ENCODE measurements around the gene CBFA2T3.

Gene CBFA2T3

DNA sequence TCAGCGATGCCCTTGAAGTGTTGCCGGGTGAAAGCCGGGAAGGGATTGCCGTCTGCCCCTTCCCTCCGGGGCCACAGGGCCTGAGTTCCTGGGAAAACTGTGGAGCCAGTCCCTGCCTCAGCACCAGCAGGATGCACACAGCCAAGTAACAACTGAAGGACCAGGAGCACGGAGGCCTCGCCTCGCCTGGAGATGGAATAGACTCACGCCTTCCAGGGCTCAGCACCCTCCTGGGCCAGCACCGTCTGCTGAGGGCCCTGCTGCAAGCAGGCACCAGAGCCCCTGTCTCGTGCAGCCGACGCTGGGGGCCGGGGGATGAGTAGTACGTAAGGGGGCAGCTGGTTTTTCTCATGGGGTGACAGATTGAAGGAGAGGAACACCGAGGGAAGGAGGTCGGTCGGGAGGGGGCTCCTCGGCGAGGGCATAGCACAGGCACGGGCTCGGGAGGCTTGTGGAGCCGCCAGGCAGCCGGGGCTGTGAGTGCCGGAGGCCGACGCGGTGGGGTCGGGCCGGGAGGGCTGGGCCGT, 6.4 kb downstream of the CBFA2T3 start:
- H3K27ac ChIP-seq = no peak overlapping the region
- TF ChIP-seq, protein P1, sequence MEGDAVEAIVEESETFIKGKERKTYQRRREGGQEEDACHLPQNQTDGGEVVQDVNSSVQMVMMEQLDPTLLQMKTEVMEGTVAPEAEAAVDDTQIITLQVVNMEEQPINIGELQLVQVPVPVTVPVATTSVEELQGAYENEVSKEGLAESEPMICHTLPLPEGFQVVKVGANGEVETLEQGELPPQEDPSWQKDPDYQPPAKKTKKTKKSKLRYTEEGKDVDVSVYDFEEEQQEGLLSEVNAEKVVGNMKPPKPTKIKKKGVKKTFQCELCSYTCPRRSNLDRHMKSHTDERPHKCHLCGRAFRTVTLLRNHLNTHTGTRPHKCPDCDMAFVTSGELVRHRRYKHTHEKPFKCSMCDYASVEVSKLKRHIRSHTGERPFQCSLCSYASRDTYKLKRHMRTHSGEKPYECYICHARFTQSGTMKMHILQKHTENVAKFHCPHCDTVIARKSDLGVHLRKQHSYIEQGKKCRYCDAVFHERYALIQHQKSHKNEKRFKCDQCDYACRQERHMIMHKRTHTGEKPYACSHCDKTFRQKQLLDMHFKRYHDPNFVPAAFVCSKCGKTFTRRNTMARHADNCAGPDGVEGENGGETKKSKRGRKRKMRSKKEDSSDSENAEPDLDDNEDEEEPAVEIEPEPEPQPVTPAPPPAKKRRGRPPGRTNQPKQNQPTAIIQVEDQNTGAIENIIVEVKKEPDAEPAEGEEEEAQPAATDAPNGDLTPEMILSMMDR (conservative IDR thresholded peaks at IDR 0.05) = no peak
- no peak for TF ChIP-seq ZFX (IDR thresholded peaks at IDR 0.05)

DNA sequence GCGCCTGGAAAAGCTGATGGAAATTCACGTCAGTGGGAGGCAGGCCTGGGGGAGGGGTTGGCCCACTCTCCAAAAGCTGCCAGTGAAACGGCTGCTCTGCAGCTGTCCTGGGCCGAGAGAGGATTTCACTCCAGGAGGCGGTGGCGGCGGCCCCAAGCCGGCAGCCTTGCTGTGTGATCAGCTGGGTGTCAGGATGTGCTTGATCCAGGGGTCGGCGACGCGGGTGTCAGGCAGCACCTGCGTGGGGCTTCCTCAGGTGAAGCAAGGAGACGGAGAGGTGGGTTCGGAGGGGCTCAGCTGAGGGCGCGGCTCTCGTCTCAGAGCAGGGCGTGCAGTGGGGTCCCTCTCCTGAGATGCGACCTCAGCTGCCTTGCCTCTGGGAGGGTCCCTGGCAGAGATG, 7.0 kb downstream of the CBFA2T3 start:
- TF ChIP-seq ZFX (IDR thresholded peaks at IDR 0.05) = no peak
- TF ChIP-seq, protein P1 (conservative IDR thresholded peaks at IDR 0.05) = no peak
- H3K27ac ChIP-seq = no peak overlapping the region

DNA sequence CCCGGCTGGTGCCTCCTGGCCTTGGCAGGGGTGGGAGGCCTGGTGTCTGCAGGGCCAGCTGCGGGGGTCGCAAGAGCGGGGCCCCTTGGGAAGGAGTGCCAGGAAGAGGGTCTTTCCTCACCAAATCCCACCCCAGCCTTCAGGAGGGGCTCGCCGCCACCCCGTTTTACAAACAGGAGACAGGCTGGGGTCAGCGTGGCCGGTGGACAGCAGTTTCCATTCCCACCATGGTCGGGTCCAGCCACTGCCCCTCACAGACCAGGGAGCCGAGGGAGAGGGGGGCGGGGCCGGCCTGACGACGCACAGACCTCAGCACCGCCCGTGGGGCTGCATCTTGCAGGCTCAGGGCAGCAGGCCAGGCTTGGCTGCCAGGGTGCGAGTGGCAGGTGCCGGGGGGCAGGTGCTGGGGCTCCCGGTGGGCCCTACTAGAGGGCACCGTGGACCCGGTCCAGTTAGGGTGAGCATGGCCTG, 7.6 kb downstream of the CBFA2T3 start:
- no peak for TF ChIP-seq ZFX (IDR thresholded peaks at IDR 0.05)
- H3K27ac ChIP-seq = no peak overlapping the region

DNA sequence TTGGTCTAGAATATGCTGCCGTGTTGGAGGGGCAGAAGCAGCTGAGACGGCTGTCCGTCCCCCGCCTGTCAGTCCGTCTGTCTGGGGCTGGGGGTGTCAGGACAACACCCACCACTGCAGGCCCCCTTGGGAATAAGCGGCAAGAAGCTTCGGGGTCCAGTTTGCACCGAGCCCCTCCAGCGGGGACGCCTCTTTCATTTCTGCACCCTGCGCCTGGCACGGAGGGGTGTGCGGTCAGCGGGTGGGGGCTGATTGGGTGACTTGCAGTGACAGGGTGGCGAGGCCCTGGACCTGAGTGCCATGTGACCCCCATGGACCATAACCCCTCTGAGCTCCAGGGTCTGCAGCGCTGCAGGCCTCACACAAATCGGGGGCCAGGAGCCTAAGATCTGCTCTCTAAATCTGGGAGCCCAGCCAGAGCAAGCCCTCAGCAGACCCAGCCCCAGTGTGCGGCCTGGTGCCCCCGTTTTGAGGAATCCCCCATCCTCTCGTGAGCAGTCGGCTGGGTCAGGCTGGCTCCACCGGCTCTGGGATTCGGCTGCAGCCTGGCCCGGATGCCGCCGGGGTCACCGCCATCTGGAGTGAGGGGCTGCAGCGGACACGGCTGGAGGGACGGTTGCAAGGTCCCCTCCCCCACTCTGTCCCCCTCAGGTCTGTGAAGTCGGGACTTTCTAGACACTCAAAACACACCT, 8.3 kb downstream of the CBFA2T3 start:
- H3K27ac ChIP-seq = no peak overlapping the region
- no peak for TF ChIP-seq ZFX (IDR thresholded peaks at IDR 0.05)
- TF ChIP-seq, protein P1 (conservative IDR thresholded peaks at IDR 0.05) = no peak

DNA sequence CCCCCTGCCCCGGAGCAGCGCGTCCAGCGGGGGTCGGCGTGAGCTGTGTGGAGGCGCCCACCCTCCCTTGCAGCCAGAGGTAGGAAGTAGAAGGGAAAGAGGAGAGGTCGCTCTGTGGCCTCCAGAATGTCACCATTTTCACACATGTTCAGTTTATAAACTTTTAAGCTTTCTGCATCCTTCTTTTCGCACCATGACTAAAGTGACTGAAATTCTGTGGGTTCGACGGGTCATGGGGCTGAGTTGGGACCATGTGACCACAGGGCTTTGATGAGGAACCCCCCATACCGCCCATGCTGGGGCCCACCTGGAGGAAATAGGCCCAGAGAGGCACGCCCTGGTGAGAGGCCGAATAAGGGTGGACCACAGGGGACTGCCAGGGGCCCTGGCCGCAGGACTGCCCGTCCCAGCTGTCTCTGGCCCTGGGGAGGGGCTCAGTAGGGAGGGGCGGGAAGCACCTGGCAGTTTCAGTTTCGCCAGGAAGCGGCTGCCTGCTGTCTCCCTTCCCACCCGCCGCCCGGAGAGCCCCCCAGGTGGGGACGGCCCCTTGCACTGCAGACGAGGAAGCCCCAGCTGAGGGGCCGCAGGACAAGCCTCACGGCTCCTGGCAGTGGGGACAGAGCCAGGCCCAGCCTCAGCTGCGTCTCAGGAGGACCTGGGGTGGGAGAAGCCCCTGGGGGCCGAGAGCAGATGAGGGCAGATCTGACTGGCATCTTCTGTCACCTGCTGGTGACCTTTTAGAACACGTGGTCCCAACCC, 9.0 kb downstream of the CBFA2T3 start:
- TF ChIP-seq, protein P1 (conservative IDR thresholded peaks at IDR 0.05) = no peak
- no peak for TF ChIP-seq ZFX (IDR thresholded peaks at IDR 0.05)
- H3K27ac ChIP-seq = no peak overlapping the region

DNA sequence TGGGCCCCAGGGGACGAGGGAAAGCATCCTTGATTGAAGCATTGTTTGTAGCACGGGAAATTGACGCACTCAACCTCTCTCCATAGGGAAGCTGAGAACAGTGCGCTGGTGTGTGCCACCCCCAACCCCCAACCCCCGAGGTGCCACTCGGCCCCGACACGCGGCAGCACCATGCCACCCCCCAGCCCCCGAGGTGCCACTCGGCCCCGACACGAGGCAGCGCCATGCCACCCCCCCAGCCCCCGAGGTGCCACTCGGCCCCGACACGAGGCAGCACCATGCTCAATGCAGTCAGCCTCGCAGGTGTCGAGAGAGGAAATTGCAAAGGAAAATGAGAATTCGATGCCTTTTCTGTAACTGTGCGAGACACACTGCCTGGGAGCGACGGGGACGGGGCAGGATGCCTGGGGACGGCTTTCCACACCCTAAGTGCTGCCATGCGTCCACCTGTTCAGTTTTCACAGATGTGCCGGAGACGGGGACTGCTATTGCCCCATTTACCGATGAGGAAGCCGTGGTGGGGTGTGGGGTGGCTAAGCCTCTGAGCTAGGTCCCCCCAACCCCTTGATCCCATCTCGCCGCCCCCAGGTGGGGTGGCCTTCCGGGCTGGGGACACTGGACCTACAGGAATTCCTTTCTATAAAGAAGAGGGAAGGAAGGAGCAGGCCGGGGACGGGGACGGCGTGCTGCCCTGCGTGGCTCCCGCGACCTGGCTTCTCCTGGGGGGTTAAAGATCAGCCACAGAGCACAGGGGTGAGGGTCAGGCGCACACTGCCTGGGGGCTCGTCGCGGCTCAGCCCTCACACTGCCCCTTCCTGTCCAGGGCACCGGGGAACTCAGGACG, 9.8 kb downstream of the CBFA2T3 start:
- no peak for TF ChIP-seq ZFX (IDR thresholded peaks at IDR 0.05)
- TF ChIP-seq, protein P1 (conservative IDR thresholded peaks at IDR 0.05) = no peak
- H3K27ac ChIP-seq = no peak overlapping the region

DNA sequence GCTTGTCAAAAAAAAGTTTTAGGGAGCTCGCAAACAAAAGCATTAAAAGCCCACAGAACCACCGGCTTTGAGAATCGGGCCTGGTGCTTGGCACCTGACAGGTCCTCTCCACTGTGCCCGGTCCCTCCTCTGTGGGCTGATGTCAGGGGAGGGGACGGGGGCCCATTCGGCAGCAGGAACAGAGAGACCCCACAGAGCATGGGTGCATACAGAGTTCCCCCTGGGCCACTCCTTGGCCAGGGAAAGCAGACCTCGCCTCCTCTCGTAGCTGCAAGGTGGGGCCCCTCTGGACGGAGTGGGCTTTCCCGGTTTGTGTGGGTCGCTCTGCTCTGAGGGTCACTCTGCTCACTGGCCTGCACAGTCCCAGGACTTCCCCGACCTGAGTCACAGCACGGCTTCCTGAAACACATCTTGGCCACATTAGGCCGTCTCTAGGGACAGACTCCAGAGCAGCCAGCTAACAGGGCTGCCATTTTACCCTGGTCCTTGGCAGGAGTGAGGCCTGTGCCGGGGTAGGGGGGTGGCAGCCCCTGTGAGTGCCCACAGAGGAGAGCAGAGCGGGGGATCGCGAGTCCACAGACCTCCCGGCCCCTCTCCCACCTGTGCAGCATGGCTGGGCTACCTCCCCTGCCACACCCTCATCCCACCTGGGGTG, 11.1 kb downstream of the CBFA2T3 start:
- no peak overlapping the region for H3K27ac ChIP-seq
- TF ChIP-seq, protein P1 (conservative IDR thresholded peaks at IDR 0.05) = no peak
- no peak for TF ChIP-seq ZFX (IDR thresholded peaks at IDR 0.05)
